CD4-positive, alpha-beta T cell (primary cell): Measurements from ENCODE around the gene PLXDC1. TPM values are rescaled to one million over a fixed set of nuclear protein-coding genes. Genes with fewer than 3 reads are reported as not detected.

Experiments used
- ATAC-seq: fragments of 200-7000 bp; cut with Tn5 transposase; one replicate; pipeline ENCODE4 v1.10.0; 2022; ENCODE audit warnings: mild to moderate bottlenecking; ENCODE audit not compliant: poor library complexity
- CTCF ChIA-PET: fragments of 350-600 bp; sonication (Branson Sonifier 250); formaldehyde crosslinking; loops from one replicate; lab custom pipeline; 2021; ENCODE audit warnings: antibody characterized with exemption, inconsistent platforms; lab: Charles Lee
- POLR2A ChIA-PET: fragments of 350-600 bp; sonication (Branson Sonifier 250); formaldehyde crosslinking; loops from one replicate; lab custom pipeline; 2021; ENCODE audit warnings: antibody characterized with exemption, inconsistent platforms; lab: Charles Lee
- DNase-seq, 14 experiments: peaks; one replicate each; pipeline ENCODE4 v3.0.0-alpha.2; 2013 to 2020; ENCODE audit warnings: mixed read lengths in 2 of 14
- H3K27ac ChIP-seq, 2 donors: one replicate each; pipeline versions ENCODE4 v1.5.1 to v1.7.0; 2013; ENCODE audit warnings: low read length in 2 of 2, low read depth in 1 of 2, mild to moderate bottlenecking in 1 of 2
- H3K27me3 ChIP-seq, 2 experiments: 1 replicate in 1 of 2; 2 replicates in 1 of 2; pipeline versions ENCODE4 v1.6.1 to v1.7.0; 2013; ENCODE audit warnings: low read length in 2 of 2, control low read depth in 1 of 2, mild to moderate bottlenecking in 1 of 2, moderate library complexity in 1 of 2; ENCODE audit not compliant: insufficient read depth in 2 of 2, control insufficient read depth in 1 of 2
- H3K36me3 ChIP-seq: one replicate; pipeline ENCODE4 v1.6.1; 2013; ENCODE audit warnings: low read length, control low read depth; ENCODE audit not compliant: insufficient read depth
- H3K4me1 ChIP-seq: one replicate; pipeline ENCODE4 v1.6.1; 2013; ENCODE audit warnings: low read length, control low read depth; ENCODE audit not compliant: insufficient read depth
- H3K4me3 ChIP-seq: one replicate; pipeline ENCODE4 v1.5.1; 2013; ENCODE audit warnings: mild to moderate bottlenecking, low read length, moderate library complexity
- H3K9me3 ChIP-seq, 2 experiments: 1 replicate in 1 of 2; 2 replicates in 1 of 2; pipeline versions ENCODE4 v1.6.1 to v1.7.0; 2013; ENCODE audit warnings: low read length in 2 of 2, mild to moderate bottlenecking in 2 of 2, control low read depth in 1 of 2, moderate library complexity in 1 of 2; ENCODE audit not compliant: control insufficient read depth in 1 of 2, insufficient read depth in 1 of 2
- H3K27ac Mint-ChIP-seq: one replicate; pipeline ENCODE4 v1.8.0; 2020; ENCODE audit warnings: mixed read lengths
- H3K27me3 Mint-ChIP-seq: one replicate; pipeline ENCODE4 v1.8.0; 2021; ENCODE audit warnings: mixed read lengths
- H3K36me3 Mint-ChIP-seq: one replicate; pipeline ENCODE4 v1.8.0; 2021; ENCODE audit warnings: low read depth, mixed read lengths
- H3K4me1 Mint-ChIP-seq: one replicate; pipeline ENCODE4 v1.8.0; 2021; ENCODE audit warnings: low read depth, mixed read lengths
- H3K4me3 Mint-ChIP-seq: one replicate; pipeline ENCODE4 v1.8.0; 2020; ENCODE audit warnings: mild to moderate bottlenecking, mixed read lengths
- H3K9me3 Mint-ChIP-seq: one replicate; pipeline ENCODE4 v1.8.0; 2020; ENCODE audit warnings: mixed read lengths
- CTCF ChIP-seq: fragments of 200-600 bp; IDR thresholded peaks from one replicate; pipeline ENCODE4 v1.8.0; 2022; ENCODE audit warnings: antibody characterized with exemption, mild to moderate bottlenecking
- intact Hi-C, 2 experiments: fragments of 100-400 bp; cut with DNase I in 1 of 2; cut with micrococcal nuclease in 1 of 2; formaldehyde crosslinking; loops; one replicate each; pipeline versions ENCODE4 v1.15.1 to v1.9.0; 2023 to 2025; cut with DNase I, micrococcal nuclease
- total RNA-seq, 174 experiments: library from RNA in 2 of 174; stranded (reverse) in 2 of 174; gene quantifications; one replicate each; pipeline ENCODE4 v1.2.3 and lab custom pipeline; 2021 to 2026

PLXDC1 gene
- total RNA-seq, 2 experiments from 2014 or later, result 66.7 to 67.6 TPM

DNA sequence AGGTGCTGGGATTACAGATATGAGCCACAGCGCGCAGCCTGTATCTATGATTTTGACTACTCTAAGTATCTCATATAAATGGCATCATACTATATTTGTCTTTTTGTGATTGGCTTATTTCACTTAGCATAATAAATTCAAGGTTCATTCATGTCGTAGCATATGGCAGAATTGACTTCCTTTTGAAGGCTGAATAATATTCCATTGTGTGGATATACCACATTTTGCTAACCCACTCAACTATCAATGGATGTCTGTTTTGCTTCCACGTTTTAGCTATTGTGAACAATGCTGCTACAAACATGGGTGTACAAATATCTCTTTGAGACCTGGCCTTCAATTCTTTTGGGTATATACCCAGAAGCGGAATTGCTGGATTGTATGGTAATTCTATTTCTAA, 10.1 kb downstream of the PLXDC1 start:
- H3K9me3 ChIP-seq, result no peaks in the 10 kb centered on the region
- H3K36me3 Mint-ChIP-seq, result peaks cover 19% of the 10 kb centered on the region
- intact Hi-C loops, result no loop called here
- no peak for TF ChIP-seq CTCF
- no peak overlapping the region for H3K27ac ChIP-seq
- ChIA-PET POLR2A (no interaction called here), CTCF (interaction anchor here (1.1 kb wide), 1 partner anchor 34 kb away, joined by 3 read pairs; no protein-coding TSS in a partner anchor)
- H3K27me3 Mint-ChIP-seq, result no peaks in the 10 kb centered on the region
- DNase-seq, result no peak
- no peak overlapping the region for H3K27ac Mint-ChIP-seq
- no peak overlapping the region for H3K4me3 Mint-ChIP-seq
- no peaks in the 10 kb centered on the region for H3K27me3 ChIP-seq
- no peak overlapping the region for H3K4me3 ChIP-seq
- no peak for ATAC-seq
- H3K36me3 ChIP-seq, result no peaks in the 10 kb centered on the region
- peaks cover 6% of the 10 kb centered on the region for H3K4me1 Mint-ChIP-seq
- no peaks in the 10 kb centered on the region for H3K9me3 Mint-ChIP-seq
- H3K4me1 ChIP-seq, result peaks cover 4% of the 10 kb centered on the region

DNA sequence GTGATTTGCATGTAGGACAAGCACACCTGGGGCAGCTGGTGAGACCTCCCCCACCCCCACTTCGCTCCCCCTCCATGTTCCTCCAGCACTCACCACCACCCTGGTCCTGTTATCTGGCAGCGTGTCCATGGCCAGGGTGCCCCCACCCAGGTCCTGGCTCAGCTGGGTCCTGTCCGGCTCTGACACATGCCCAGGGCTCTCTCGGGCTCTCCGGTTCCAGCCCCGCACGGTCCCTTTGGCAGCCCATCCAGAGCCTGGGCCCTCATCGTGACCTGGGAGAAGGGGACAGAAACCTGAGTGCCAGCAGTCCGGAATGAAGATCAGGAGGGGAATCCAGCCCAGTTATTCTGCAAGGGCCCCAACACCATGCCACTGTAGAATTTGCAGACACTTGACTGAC, 11.9 kb downstream of the PLXDC1 start:
- intact Hi-C loops, result no loop called here
- no peak for ATAC-seq

GRCh38 chr17:39139161-39139511, 12.3 kb downstream of the PLXDC1 start:
- intact Hi-C loops, result no loop called here
- DNase-seq, result no peak
- H3K27ac ChIP-seq, result no peak overlapping the region
- POLR2A ChIA-PET, result no interaction called here
- no peaks in the 10 kb centered on the region for H3K27me3 ChIP-seq
- H3K4me3 ChIP-seq, result no peak overlapping the region
- peaks cover 2% of the 10 kb centered on the region for H3K4me1 ChIP-seq
- Mint-ChIP-seq H3K36me3 (peaks cover 23% of the 10 kb centered on the region), H3K27ac (no peak overlapping the region), H3K4me3 (no peak overlapping the region), H3K27me3 (no peaks in the 10 kb centered on the region), H3K4me1 (no peaks in the 10 kb centered on the region), H3K9me3 (no peaks in the 10 kb centered on the region)
- CTCF ChIA-PET, result interaction anchor here (1.2 kb wide), 1 partner anchor 14 kb away, joined by 3 read pairs; no protein-coding TSS in a partner anchor
- no peaks in the 10 kb centered on the region for H3K9me3 ChIP-seq
- TF ChIP-seq CTCF, result no peak
- no peak for ATAC-seq
- no peaks in the 10 kb centered on the region for H3K36me3 ChIP-seq

More for the DNA sequence above, 11.9 kb downstream of the PLXDC1 start:
- Mint-ChIP-seq H3K27me3 (no peaks in the 10 kb centered on the region), H3K36me3 (peaks cover 23% of the 10 kb centered on the region), H3K9me3 (no peaks in the 10 kb centered on the region), H3K4me3 (no peak overlapping the region), H3K27ac (no peak overlapping the region), H3K4me1 (peaks cover 3% of the 10 kb centered on the region)
- Histone ChIP-seq H3K4me1 (peaks cover 4% of the 10 kb centered on the region), H3K9me3 (no peaks in the 10 kb centered on the region), H3K36me3 (no peaks in the 10 kb centered on the region), H3K4me3 (no peak overlapping the region), H3K27me3 (no peaks in the 10 kb centered on the region), H3K27ac (no peak overlapping the region)
- CTCF ChIA-PET, result interaction anchor here (1.2 kb wide), 1 partner anchor 13 kb away, joined by 3 read pairs; no protein-coding TSS in a partner anchor
- DNase-seq, result no peak
- POLR2A ChIA-PET, result interaction anchor here (0.9 kb wide), 1 partner anchor 47 kb away, joined by 3 read pairs; no protein-coding TSS in a partner anchor
- TF ChIP-seq CTCF, result no peak
